ENCODE results near the gene GBGT1.

The GBGT1 gene

GRCh38 chr9:133160742-133161546 is 2.8 kb downstream of the GBGT1 start:
- DNase-seq: peak; percentile 14

- DNase-seq: no peak
Observed at GRCh38 chr9:133158695-133159094, 5.0 kb downstream of the GBGT1 start.

- DNase-seq: no peak
Observed at GRCh38 chr9:133155156-133155555, 8.6 kb downstream of the GBGT1 start.

GRCh38 chr9:133154097-133154989 is 9.4 kb downstream of the GBGT1 start:
- no peak for DNase-seq

GRCh38 chr9:133153227-133154096 is 10.3 kb downstream of the GBGT1 start:
- DNase-seq: no peak

- DNase-seq: no peak
Observed at GRCh38 chr9:133151601-133152525, 11.9 kb downstream of the GBGT1 start.

GRCh38 chr9:133151041-133151440 is 12.7 kb downstream of the GBGT1 start:
- no peak for DNase-seq

GRCh38 chr9:133149130-133150015 is 14.3 kb downstream of the GBGT1 start:
- peak; percentile 82 for DNase-seq

GRCh38 chr9:133148199-133149129 is 15.2 kb downstream of the GBGT1 start:
- no peak for DNase-seq

GRCh38 chr9:133147412-133148198 is 16.1 kb downstream of the GBGT1 start:
- DNase-seq: peak; percentile 11

GRCh38 chr9:133146746-133147411 is 16.8 kb downstream of the GBGT1 start:
- no peak for DNase-seq

GRCh38 chr9:133144904-133145851 is 18.5 kb downstream of the GBGT1 start:
- DNase-seq: no peak

- peak; percentile 35 for DNase-seq
Observed at GRCh38 chr9:133144142-133144903, 19.4 kb downstream of the GBGT1 start.

GRCh38 chr9:133143639-133144141 is 20.0 kb downstream of the GBGT1 start:
- no peak for DNase-seq

GRCh38 chr9:133142684-133143622 is 20.8 kb downstream of the GBGT1 start:
- DNase-seq: no peak
